T-helper 2 cell treated with Interferon-gamma antibody and Interleukin-4, amounts not matched to agents 5 μg/mL and 100 μg/mL, for 36 hours (primary cell): ENCODE data around the gene CDYL2.

Experiments used
- DNase-seq: peaks from one replicate; pipeline ENCODE4 v3.0.0; 2021; ENCODE audit warnings: low spot score
- H3K27ac Mint-ChIP-seq: one replicate; pipeline ENCODE4 v1.8.0; 2021; ENCODE audit warnings: mild to moderate bottlenecking, mixed read lengths
- H3K27me3 Mint-ChIP-seq: one replicate; pipeline ENCODE4 v1.8.0; 2021; ENCODE audit warnings: low read depth, mixed read lengths
- H3K36me3 Mint-ChIP-seq: one replicate; pipeline ENCODE4 v1.8.0; 2021; ENCODE audit warnings: low read depth, mixed read lengths
- H3K4me1 Mint-ChIP-seq: one replicate; pipeline ENCODE4 v1.8.0; 2021; ENCODE audit warnings: low read depth, mixed read lengths
- H3K4me3 Mint-ChIP-seq: one replicate; pipeline ENCODE4 v1.8.0; 2022; ENCODE audit warnings: mild to moderate bottlenecking, moderate library complexity, mixed read lengths
- H3K9me3 Mint-ChIP-seq: one replicate; pipeline ENCODE4 v1.8.0; 2021; ENCODE audit warnings: mixed read lengths

The CDYL2 gene

GRCh38 chr16:80580109-80580832 lies 224.1 kb downstream of the CDYL2 start:
- peaks cover 7% of the 10 kb centered on the region for H3K36me3 Mint-ChIP-seq
- peaks cover 2% of the 10 kb centered on the region for H3K27me3 Mint-ChIP-seq
- peak overlapping the region; percentile 97 for H3K27ac Mint-ChIP-seq
- DNase-seq, result peak; percentile 81
- peak overlapping the region; percentile 79 for H3K4me3 Mint-ChIP-seq
- no peaks in the 10 kb centered on the region for H3K9me3 Mint-ChIP-seq
- H3K4me1 Mint-ChIP-seq, result peaks cover 49% of the 10 kb centered on the region

GRCh38 chr16:80577485-80578280 lies 226.7 kb downstream of the CDYL2 start:
- Mint-ChIP-seq H3K9me3 (no peaks in the 10 kb centered on the region), H3K27ac (no peak overlapping the region), H3K36me3 (peaks cover 2% of the 10 kb centered on the region), H3K27me3 (no peaks in the 10 kb centered on the region), H3K4me3 (no peak overlapping the region), H3K4me1 (peaks cover 29% of the 10 kb centered on the region)
- no peak for DNase-seq

- peaks cover 2% of the 10 kb centered on the region for H3K9me3 Mint-ChIP-seq
- peaks cover 2% of the 10 kb centered on the region for H3K36me3 Mint-ChIP-seq
- no peak for DNase-seq
- no peak overlapping the region for H3K4me3 Mint-ChIP-seq
- H3K27ac Mint-ChIP-seq, result no peak overlapping the region
- no peaks in the 10 kb centered on the region for H3K27me3 Mint-ChIP-seq
- peaks cover 21% of the 10 kb centered on the region for H3K4me1 Mint-ChIP-seq
Measured at GRCh38 chr16:80576343-80576912, 228.0 kb downstream of the CDYL2 start.

- H3K4me3 Mint-ChIP-seq, result no peak overlapping the region
- peaks cover 7% of the 10 kb centered on the region for H3K36me3 Mint-ChIP-seq
- no peak overlapping the region for H3K27ac Mint-ChIP-seq
- H3K4me1 Mint-ChIP-seq, result peaks cover 21% of the 10 kb centered on the region
- H3K27me3 Mint-ChIP-seq, result no peaks in the 10 kb centered on the region
- no peak for DNase-seq
- peaks cover 6% of the 10 kb centered on the region for H3K9me3 Mint-ChIP-seq
Measured at GRCh38 chr16:80573700-80574120, 230.7 kb downstream of the CDYL2 start.

- peak overlapping the region; percentile 45 for H3K4me3 Mint-ChIP-seq
- peaks cover 20% of the 10 kb centered on the region for H3K9me3 Mint-ChIP-seq
- no peaks in the 10 kb centered on the region for H3K27me3 Mint-ChIP-seq
- peak overlapping the region; percentile 83 for H3K27ac Mint-ChIP-seq
- peaks cover 14% of the 10 kb centered on the region for H3K36me3 Mint-ChIP-seq
- H3K4me1 Mint-ChIP-seq, result peaks cover 32% of the 10 kb centered on the region
- peak; percentile 26 for DNase-seq
Measured at GRCh38 chr16:80570106-80570478, 234.3 kb downstream of the CDYL2 start.

- H3K4me1 Mint-ChIP-seq, result peaks cover 37% of the 10 kb centered on the region
- no peaks in the 10 kb centered on the region for H3K27me3 Mint-ChIP-seq
- H3K9me3 Mint-ChIP-seq, result peaks cover 20% of the 10 kb centered on the region
- H3K36me3 Mint-ChIP-seq, result peaks cover 14% of the 10 kb centered on the region
- H3K4me3 Mint-ChIP-seq, result peak overlapping the region; percentile 45
- DNase-seq, result peak; percentile 89
- H3K27ac Mint-ChIP-seq, result peak overlapping the region; percentile 83
Measured at GRCh38 chr16:80569440-80570105, 234.8 kb downstream of the CDYL2 start.

GRCh38 chr16:80564394-80564793 lies 240.0 kb downstream of the CDYL2 start:
- Mint-ChIP-seq H3K27me3 (peaks cover 5% of the 10 kb centered on the region), H3K4me1 (peaks cover 27% of the 10 kb centered on the region), H3K27ac (no peak overlapping the region), H3K36me3 (peaks cover 8% of the 10 kb centered on the region), H3K4me3 (no peak overlapping the region), H3K9me3 (peaks cover 14% of the 10 kb centered on the region)
- DNase-seq, result no peak

GRCh38 chr16:80563066-80563465 lies 241.3 kb downstream of the CDYL2 start:
- Mint-ChIP-seq H3K36me3 (peaks cover 6% of the 10 kb centered on the region), H3K4me1 (peaks cover 20% of the 10 kb centered on the region), H3K27me3 (peaks cover 5% of the 10 kb centered on the region), H3K9me3 (peaks cover 14% of the 10 kb centered on the region), H3K4me3 (no peak overlapping the region), H3K27ac (no peak overlapping the region)
- DNase-seq, result no peak

GRCh38 chr16:80559369-80559768 lies 245.0 kb downstream of the CDYL2 start:
- H3K36me3 Mint-ChIP-seq, result no peaks in the 10 kb centered on the region

GRCh38 chr16:80557037-80557436 lies 247.4 kb downstream of the CDYL2 start:
- no peak for DNase-seq
- H3K27ac Mint-ChIP-seq, result no peak overlapping the region
- no peaks in the 10 kb centered on the region for H3K9me3 Mint-ChIP-seq
- peaks cover 18% of the 10 kb centered on the region for H3K27me3 Mint-ChIP-seq
- H3K4me3 Mint-ChIP-seq, result no peak overlapping the region
- no peaks in the 10 kb centered on the region for H3K36me3 Mint-ChIP-seq
- peaks cover 13% of the 10 kb centered on the region for H3K4me1 Mint-ChIP-seq

More at GRCh38 chr16:80559369-80559768, 245.0 kb downstream of the CDYL2 start:
- peaks cover 16% of the 10 kb centered on the region for H3K27me3 Mint-ChIP-seq
- no peaks in the 10 kb centered on the region for H3K9me3 Mint-ChIP-seq
- DNase-seq, result no peak
- H3K4me3 Mint-ChIP-seq, result no peak overlapping the region
- H3K4me1 Mint-ChIP-seq, result peaks cover 4% of the 10 kb centered on the region
- H3K27ac Mint-ChIP-seq, result no peak overlapping the region

GRCh38 chr16:80556481-80556880 lies 247.9 kb downstream of the CDYL2 start:
- H3K4me3 Mint-ChIP-seq, result no peak overlapping the region
- no peak overlapping the region for H3K27ac Mint-ChIP-seq
- no peaks in the 10 kb centered on the region for H3K36me3 Mint-ChIP-seq
- peaks cover 18% of the 10 kb centered on the region for H3K27me3 Mint-ChIP-seq
- H3K4me1 Mint-ChIP-seq, result peaks cover 13% of the 10 kb centered on the region
- H3K9me3 Mint-ChIP-seq, result no peaks in the 10 kb centered on the region
- DNase-seq, result no peak

GRCh38 chr16:80554033-80554432 lies 250.4 kb downstream of the CDYL2 start:
- Mint-ChIP-seq H3K4me3 (no peak overlapping the region), H3K27ac (no peak overlapping the region), H3K4me1 (peaks cover 13% of the 10 kb centered on the region), H3K27me3 (peaks cover 16% of the 10 kb centered on the region), H3K36me3 (no peaks in the 10 kb centered on the region), H3K9me3 (no peaks in the 10 kb centered on the region)
- DNase-seq, result no peak

- Mint-ChIP-seq H3K4me1 (peaks cover 21% of the 10 kb centered on the region), H3K9me3 (no peaks in the 10 kb centered on the region), H3K27ac (no peak overlapping the region), H3K36me3 (no peaks in the 10 kb centered on the region), H3K4me3 (no peak overlapping the region), H3K27me3 (peaks cover 22% of the 10 kb centered on the region)
- no peak for DNase-seq
Measured at GRCh38 chr16:80552277-80552676, 252.1 kb downstream of the CDYL2 start.
